HG03439 (cell line): ENCODE data around the gene DPP9.

Experiments used
- ATAC-seq: cut with Tn5 transposase; IDR thresholded peaks from one replicate; pipeline ENCODE4 v1.9.1; 2021; ENCODE audit warnings: mild to moderate bottlenecking, moderate library complexity; ENCODE audit not compliant: unreplicated experiment

DPP9 gene

DNA sequence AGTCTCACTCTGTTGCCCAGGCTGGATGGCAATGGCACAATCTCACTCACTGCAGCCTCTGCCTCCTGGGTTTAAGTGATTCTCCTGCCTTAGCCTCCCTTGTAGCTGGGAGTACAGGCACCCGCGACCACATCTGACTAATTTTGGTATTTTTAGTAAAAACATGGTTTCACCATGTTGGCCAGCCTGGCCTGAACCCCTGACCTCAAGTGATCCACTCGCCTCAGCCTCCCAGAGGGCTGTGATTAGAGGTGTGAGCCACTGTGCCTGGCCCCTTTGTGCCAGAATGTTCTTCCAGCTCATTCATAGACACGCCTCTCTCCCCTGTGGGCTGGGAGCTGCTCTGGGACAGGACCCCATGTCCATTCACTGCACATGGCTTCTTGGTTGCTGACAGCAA, 62.6 kb downstream of the DPP9 start:
- no peak for ATAC-seq

DNA sequence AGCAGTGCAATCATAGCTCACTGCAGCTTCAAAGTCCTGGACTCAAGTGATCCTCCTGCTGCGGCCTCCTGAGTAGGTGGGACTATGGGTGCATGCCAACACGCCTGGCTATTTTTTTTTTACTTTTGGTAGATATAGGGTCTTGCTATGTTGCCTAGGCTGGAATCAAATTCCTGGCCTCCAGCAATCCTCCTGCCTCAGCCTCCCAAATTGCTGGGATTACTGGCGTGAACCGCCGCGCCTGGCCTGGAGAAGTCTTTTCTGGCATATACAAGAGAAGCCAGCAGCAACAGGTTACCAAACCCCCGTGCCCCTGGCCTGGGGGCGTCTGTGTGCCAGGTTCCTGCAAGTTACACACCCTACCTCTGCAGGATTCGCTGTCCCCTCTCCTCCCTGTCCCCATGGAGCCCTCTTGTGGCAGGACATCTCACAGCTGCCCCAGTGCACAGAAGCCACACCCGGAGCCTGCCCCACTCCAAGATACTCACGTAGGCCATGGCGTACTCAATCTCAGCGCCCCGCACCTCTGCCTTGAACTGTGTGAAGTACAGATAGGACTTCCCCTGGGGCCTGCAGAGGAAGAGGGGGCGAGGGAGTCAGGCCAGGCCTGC, 63.4 kb downstream of the DPP9 start:
- ATAC-seq = no peak

DNA sequence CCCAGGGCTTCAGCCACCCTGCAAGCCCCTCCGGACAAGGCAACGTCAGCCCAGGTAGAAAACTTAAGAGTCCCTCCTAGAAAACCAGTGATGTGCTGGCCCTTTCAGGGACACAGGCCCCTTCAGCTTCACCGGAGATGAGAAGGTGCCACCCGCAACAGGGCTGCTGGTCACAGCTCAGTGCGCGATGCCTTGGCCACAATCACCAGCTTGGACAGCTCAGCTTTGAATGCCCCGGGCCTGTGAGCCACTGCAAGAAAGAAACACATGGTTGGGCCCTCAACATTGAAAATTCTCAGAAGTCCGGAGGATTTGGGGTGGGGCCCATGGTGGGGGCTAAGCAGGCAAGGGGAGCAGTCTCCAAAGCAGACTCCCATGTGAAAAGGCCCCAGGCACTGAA, 65.8 kb downstream of the DPP9 start:
- ATAC-seq = no peak

DNA sequence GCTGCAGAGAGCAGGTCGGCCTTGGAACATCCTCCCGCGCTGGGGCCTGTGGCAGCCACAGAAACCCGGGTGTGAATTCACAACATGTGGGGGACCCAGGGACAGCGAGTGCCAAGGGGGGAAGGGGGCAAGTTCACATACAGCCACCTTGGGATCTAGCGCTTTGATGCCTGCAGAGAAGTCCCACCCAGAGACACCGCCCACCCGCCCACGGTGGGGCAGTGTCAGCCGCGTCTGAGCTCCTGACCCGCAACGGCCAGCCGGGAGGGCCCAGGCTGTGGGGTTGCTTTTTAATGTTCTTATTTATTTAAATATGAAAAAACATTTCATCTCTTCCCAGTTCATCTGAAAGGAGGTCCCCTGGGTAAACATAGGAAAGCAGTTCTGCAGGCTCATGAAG, 66.4 kb downstream of the DPP9 start:
- no peak for ATAC-seq

DNA sequence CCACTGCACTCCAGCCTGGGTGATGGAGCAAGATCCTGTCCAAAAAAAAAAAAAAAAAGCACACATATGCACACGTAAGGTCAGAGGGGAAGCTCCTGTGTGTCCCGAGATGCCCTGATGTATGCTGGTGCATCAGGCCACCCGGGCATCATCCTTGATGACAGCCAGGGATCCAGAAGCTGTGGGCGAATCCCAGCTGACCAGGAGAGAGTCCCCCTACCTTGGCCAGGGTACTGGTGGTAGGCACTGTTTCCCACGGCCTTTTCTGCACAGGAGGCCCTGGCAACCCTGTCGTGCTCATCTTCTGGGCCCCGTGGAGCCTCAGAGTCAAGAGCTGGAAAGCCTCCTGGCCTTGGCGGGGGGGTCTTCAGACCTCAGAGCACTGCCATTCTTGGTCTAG, 67.5 kb downstream of the DPP9 start:
- ATAC-seq = no peak

DNA sequence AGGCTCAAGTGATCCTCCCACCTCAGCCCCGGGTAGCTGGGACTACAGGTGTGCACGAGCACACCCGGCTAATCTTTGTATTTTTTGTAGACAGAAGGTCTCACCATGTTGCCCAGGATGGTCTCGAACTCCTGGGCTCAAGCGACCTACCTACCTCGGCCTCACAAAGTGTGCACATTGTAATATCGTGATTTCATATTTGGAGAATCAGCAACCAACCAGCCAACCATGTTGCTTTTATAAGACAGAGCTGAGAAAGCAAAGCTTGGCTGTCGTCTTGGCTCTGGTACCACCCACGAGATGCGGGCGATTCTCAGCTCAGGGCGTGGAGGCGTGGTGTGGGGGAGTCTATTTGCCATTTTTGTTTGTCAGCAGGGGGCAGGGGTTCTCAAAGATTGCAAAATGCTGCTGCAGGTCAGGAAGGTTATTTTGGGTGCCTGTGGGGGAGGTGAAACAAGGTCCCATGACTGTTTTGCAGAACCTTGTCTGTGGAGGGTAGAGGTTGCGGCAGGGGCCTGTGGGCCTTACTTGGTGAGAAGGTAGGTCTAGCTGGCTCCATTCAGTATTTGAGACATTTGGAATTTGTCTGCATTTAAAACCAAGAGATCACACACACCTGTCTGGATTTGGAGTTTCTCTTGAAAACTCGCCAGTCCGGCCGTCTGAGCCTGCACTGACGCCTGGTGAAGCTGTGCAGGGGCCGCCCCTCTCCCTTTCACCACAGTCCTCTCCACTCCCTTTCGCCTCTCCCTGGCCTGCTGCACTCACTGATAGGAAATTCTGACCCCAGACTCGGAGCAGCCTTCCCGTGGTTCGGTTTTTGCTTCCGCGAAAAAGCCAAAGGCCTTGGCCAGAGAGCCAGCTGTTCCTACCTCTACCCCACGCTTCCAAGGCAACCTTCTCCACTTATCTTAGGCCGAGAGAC, 68.9 kb downstream of the DPP9 start:
- ATAC-seq = no peak

DNA sequence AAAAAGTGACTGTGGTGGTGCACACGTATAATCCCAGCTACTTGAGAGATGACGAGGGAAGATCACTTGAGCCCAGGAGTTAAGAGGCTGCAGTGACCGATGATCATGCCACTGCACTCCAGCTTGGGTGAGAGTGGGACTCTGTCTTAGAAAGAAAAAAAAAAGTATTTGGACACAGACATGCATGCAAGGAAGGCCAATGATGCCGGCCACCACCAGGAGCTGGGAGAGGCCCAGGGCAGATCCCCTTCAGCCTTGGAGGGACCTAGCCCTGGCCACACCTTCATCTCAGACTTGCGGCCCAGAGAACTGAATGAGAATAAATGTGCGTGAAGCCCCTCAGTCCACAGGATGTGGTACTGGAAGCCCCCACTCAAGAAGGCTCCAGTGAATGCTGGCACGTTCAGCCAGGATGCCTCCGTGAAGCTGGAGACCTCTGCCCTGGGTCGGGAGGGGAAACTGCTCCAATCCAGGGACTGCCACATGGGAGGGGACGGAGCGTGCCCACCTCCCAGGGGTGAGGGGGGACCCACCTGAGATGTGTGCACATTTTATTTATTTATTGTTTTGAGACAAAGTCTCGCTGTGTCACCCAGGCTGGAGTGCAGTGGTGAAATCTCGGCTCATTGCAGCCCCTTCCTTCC, 69.7 kb downstream of the DPP9 start:
- no peak for ATAC-seq

DNA sequence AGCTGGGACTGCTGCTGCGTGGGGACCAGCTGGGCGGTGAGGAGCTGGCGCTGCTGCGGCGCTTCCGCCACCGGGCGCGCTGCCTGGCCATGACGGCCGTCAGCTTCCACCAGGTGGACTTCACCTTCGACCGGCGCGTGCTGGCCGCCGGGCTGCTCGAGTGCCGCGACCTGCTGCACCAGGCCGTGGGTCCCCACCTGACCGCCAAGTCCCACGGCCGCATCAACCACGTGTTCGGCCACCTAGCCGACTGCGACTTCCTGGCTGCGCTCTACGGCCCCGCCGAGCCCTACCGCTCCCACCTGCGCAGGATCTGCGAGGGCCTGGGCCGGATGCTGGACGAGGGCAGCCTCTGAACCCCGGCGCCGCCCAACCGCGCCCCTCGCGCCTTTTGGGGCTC, 71.6 kb downstream of the DPP9 start:
- no peak for ATAC-seq

DNA sequence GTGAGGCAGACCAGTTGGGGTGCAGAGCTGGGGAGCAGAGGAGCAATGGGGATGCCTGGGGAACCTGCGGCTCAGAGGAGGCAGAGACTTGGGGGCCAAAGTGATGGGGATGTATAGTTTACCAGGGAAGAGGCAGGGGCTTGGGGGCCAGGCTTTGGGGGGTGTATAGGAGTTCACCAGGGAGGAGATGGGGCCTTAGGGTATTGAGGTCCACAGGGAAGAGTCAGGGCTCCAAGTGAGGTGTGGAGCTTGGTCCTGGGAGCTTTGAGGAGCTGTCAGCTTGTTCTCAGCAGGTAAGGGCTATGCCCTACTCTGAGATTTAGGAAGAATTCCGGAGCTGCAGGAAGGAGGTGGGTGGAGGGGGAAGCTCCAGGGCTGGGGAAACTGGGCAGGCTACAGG, 73.5 kb downstream of the DPP9 start:
- no peak for ATAC-seq

DNA sequence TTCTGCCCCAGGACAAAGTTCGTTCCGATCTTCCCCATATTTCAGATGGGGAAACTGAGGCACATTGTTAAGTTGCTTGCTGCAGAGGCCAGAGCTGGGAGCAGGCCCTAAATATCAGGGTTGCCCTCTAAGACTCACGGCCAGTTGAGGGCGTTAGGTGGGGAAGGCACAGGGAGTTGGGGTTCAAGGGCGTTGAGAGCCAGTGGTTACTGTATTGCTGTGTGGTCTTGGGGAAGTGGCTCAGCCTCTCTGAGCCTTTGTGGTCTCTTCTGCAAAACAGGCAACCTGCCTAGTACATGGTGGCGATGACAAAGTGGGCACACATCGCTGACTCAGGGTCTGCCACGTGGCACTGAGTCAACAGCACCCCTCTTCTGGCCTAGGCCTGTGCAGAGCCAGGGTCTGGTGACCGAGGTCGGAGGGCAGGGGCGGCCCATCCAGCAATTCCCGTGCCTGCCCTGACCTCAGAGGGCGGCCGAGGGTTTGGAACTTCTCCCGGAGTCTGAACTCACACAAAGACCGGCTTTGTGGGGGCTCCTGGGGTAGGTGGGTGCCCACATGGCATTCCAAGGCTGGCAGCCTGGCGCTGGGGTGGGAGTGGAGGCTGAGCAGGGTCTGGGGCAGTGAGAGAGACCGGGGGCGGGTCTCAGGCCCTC, 74.1 kb downstream of the DPP9 start:
- ATAC-seq = no peak

DNA sequence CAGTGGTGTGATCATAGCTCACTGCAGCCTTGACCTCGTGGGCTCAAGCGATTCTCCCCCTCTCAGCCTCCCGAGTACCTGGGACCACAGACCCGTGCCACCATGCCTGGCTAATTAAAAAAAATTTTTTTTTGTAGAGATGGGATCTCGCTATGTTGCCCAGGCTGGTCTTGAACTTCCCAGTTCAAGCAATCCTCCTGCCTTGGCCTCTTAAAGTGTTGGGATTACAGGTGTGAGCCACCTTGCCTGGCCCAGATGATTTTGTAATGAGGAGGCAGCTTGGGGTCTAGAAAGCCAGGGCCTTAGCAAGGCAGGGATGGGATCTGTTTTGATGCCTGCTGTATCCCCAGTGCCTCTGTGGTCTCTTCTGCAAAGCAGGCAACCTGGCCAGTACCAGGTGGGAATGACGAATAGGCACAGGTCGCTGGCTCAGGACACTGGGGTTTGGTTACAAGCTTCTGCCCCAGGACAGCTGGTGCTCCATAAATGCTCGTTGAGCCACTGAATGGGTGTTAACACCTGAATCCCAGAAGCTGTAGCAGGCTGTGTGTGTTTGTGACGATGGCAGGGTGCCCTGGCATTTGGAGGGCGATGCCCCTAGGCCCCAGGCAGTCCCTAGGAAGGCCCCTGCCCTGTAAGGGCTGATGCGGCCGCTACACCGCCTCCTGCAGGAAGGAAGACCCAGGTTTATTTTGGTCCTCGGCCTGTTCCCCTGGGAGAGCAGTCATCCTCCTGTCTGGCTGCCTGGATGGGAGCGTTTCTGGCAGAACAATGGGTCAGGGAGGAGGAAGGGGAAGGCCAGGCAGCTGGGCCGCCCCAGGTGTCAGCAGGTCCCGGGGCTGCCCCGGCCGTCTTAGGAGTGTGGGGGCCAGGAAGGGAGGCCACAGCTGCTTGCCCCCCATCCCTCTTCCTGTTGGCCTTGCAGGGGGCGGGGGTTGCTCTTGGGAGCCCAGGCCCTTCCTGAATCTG, 75.7 kb downstream of the DPP9 start:
- no peak for ATAC-seq

DNA sequence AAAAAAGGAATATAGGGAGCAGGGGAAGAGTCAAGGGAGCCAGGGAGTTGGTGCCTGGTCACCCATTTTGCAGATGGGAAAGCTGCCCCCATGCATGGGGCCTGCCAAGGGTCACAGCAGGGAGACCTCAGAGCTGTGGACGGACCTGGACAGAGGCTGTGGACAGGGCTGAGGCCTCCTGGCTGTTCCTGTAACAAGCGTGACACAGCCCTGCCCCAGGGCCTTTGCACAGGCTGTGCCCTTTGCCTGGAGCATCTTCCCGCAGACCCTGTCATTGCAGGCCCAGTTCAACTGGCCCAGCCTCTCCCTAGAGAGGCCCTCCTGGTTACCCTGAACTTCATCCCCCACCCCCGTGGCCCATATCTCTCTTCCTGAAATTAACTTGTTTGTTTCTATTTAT, 77.9 kb downstream of the DPP9 start:
- no peak for ATAC-seq

DNA sequence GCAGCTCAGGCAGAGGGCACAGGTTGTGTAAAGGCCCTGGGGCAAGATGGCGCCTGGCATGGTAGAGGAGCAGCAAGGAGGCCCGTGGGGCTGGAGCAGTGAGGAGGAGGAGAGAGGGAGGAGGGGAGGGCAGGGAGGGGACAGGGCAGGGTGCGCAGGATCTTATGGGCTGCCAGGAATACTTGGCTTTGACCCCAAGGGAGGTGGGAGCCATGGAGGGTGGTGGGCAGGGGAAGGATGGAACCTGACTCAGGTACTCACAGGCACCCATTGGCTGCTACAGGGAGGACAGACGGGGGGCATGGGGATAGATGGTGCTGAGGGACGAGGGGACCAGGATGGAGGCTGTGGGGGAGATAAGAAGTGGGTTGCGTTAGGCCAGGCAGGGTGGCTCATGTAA, 81.0 kb downstream of the DPP9 start:
- ATAC-seq = no peak

DNA sequence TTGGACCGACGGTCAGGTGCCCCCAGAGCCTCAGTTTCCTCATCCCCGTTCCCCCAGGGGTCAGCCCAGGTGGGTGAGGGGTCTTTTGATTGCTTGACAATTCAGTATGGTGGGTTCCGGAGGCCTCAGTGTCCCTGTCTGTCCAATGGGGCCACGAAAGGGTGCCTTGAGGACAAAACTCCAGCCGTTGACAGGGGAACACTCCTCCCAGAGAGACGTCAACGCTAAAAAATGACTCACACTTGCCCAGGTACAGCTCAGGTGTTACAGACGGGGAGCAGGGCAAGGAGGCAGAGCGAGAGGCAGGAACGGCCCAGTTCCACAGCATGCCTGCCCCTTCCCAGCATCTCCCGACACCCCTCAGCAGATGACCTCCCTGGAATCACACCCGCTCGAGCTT, 82.5 kb downstream of the DPP9 start:
- ATAC-seq = no peak

DNA sequence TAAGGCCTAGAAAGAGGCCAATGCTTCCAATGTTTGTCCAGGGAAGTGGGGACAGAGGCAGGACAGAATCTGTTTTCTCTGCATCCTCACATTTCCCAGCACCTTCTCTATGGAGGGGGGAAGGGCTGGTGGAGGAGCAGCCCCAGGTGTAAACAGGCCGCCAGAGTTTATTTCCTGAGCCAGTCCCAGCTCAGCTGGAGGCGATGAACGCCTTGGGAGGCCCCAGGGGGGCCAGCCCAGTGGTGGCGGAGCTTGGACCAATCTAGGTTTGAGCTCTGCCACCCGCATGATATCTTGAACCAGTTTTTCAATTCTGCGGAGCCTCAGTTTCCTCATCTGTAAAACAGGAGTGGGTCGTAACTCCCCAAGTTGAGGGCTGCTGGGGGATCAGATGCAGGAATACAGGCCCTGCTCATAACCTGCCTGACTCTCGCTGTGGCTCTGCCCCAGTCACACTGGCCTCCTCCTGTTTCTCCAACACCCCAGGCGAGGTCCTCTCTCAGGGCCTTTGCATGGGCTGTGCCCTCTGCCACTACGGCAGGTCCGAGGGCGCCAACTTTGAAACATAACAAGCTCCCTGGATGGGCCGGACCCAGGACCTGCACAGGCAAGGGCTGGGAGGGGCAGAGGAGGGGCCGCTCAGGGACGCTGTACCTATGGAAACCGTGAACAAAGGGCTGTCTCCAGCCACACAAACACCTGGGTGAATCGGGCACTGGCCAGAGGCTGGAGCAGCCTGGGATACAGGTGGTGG, 83.2 kb downstream of the DPP9 start:
- ATAC-seq = no peak

DNA sequence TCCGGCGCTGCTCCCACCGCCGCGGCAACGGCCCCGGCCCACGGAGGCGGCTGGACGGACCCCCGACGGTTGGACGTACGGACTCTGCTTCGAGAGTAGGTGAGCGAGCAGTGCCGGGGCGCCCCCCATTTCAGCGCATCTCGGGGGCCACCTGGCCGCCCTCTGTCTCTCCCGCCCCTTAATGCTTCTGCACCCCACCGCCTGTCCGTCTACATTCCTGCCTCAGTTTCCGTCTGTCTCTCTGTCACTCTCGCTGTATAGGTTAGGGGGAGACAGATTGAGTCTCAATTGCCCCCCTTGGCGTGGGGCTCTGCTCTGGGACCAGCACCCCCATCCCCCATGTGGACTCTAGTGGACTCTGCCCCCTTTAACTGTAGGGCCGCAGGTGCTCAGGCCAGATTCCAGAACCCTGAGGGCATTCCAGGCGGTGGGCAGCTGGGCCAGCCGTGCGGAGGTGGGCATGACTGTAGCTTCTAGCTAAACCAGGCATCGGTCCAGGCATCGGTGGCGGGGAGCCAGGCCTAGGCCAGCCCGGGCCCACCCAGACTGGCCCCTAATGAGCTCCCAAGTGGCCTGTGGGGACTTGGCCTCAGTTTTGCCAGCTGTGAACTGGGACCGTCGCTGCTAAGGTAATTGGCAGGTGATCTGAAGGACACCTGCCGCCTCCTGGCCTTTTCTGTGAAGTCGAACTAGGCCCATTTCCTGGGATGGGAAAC, 84.0 kb downstream of the DPP9 start:
- peak; percentile 4 for ATAC-seq

DNA sequence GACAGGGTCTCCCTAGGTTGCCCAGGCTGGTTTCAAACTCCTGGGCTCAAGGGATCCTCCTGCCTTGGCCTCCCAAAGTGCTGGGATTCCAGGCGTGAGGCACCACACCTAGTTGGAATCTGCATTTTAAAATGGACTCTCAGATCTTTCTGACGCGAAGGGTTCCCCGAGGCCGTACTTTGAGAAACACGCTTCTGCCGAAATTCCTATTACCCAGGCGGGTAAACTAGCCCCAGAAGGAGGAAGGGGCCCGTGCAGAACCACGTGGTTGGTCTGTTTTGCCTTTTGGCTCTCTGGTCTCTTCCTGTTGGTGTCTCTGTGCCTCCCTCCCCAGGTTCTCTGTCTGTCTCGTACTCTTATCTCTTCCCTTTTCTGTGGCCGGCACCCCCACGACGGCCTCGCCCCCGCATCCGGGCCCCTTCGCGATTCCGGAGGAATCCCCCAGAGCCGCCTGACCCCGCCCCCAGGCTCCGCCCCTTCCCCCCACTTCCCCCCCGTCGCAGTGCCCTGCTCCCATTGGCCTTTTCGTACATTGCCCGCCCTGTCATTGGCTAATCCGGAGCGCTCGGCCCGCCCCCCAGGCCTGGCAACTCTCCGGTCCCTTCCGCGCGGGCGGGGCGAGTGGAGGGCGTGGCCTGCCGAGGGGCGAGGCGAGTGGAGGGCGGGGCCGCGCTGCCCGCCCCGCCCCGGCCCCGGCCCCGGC, 84.7 kb downstream of the DPP9 start, which contains the start of gene TNFAIP8L1:
TSS of gene TNFAIP8L1 (plus strand) at position 689 of the 703 bp plus-strand sequence. CDS start 12,354 bp downstream, outside the sequence.
- ATAC-seq = peak; percentile 86

DNA sequence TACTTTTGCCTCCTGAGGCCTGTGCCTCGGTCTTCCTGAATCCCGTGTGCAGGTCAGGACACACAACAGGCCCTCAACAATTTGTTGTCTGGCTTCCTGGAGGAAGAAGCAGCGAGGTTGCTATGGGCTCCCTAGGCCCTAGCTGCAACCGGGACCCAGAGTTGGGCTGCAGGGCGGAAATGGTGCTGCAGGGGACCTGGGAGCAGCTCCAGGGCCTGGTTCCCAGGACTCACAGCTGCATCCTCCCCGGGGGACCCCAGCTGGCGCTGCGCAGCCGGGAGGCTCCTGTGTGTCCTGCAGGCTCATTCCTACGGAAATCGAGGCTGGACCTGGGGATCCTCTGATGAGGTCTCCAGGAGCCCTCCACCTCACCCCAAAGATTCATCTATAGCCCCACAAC, 85.3 kb downstream of the DPP9 start:
- ATAC-seq = no peak
